Measurements from ENCODE around the gene TMCO4.

Gene TMCO4

GRCh38 chr1:19684677-19685076 is 115.0 kb downstream of the TMCO4 start:
- DNase-seq (ENCODE audit: low spot score): no peak

- no peak for DNase-seq (ENCODE audit: low spot score)
Observed at GRCh38 chr1:19683351-19683750, 116.4 kb downstream of the TMCO4 start.

- DNase-seq (ENCODE audit: low spot score): no peak
Observed at GRCh38 chr1:19682901-19683300, 116.8 kb downstream of the TMCO4 start.

- DNase-seq (ENCODE audit: low spot score): no peak
Observed at GRCh38 chr1:19682257-19682656, 117.5 kb downstream of the TMCO4 start.

GRCh38 chr1:19680644-19681043 is 119.1 kb downstream of the TMCO4 start:
- DNase-seq (ENCODE audit: low spot score): peak; percentile 73

GRCh38 chr1:19679691-19680090 is 120.0 kb downstream of the TMCO4 start:
- DNase-seq (ENCODE audit: low spot score): no peak

GRCh38 chr1:19678931-19679453 is 120.7 kb downstream of the TMCO4 start:
- no peak for DNase-seq (ENCODE audit: low spot score)

- DNase-seq (ENCODE audit: low spot score): no peak
Observed at GRCh38 chr1:19678493-19678892, 121.2 kb downstream of the TMCO4 start.

GRCh38 chr1:19676438-19676922 is 123.2 kb downstream of the TMCO4 start:
- DNase-seq (ENCODE audit: low spot score): peak; percentile 94

- DNase-seq (ENCODE audit: low spot score): no peak
Observed at GRCh38 chr1:19675797-19676196, 123.9 kb downstream of the TMCO4 start.

- DNase-seq (ENCODE audit: low spot score): no peak
Observed at GRCh38 chr1:19672237-19672636, 127.5 kb downstream of the TMCO4 start.

- no peak for DNase-seq (ENCODE audit: low spot score)
Observed at GRCh38 chr1:19670787-19671186, 128.9 kb downstream of the TMCO4 start.

- no peak for DNase-seq (ENCODE audit: low spot score)
Observed at GRCh38 chr1:19668888-19669287, 130.8 kb downstream of the TMCO4 start.

GRCh38 chr1:19665496-19666465 is 133.9 kb downstream of the TMCO4 start:
- DNase-seq (ENCODE audit: low spot score): peak; percentile 42

- DNase-seq (ENCODE audit: low spot score): no peak
Observed at GRCh38 chr1:19665186-19665495, 134.6 kb downstream of the TMCO4 start.

- DNase-seq (ENCODE audit: low spot score): peak; percentile 66
Observed at GRCh38 chr1:19664453-19665185, 135.1 kb downstream of the TMCO4 start, which contains the start of gene HTR6. Gene HTR6 (plus strand): TSS chr1:19664875. CDS start chr1:19665754, 879 bp downstream.

- no peak for DNase-seq (ENCODE audit: low spot score)
Observed at GRCh38 chr1:19662313-19662712, 137.4 kb downstream of the TMCO4 start.

- DNase-seq (ENCODE audit: low spot score): no peak
Observed at GRCh38 chr1:19661721-19662228, 137.9 kb downstream of the TMCO4 start.

GRCh38 chr1:19658186-19658585 is 141.5 kb downstream of the TMCO4 start:
- no peak for DNase-seq (ENCODE audit: low spot score)

- DNase-seq (ENCODE audit: low spot score): no peak
Observed at GRCh38 chr1:19657511-19657910, 142.2 kb downstream of the TMCO4 start.

GRCh38 chr1:19656780-19657466 is 142.8 kb downstream of the TMCO4 start:
- no peak for DNase-seq (ENCODE audit: low spot score)
